RKO (cell line): Measurements from ENCODE around the gene DVL1.

Experiments used
- DNase-seq: peaks from one replicate; pipeline ENCODE4 v3.0.0-alpha.2; 2016; ENCODE audit warnings: low spot score

DVL1 gene

DNA sequence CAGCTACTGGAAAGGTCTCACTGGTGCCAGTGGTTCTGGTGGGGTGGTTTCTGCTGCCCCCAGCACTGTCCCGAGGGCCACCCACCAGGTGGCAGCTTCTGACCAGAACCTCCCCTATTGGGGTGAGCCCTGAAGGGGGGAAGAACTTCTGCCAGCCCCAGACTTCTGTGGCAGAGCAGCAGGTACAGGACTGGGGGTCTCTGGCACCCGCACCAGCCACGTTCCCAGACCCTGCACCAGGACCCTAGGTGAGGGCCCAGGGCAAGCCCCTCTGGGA is 39.2 kb downstream of the DVL1 start:
- DNase-seq, result no peak

- no peak for DNase-seq
These were observed 39.7 kb downstream of the DVL1 start for GRCh38 chr1:1309251-1310108.

- no peak for DNase-seq
These were observed 40.4 kb downstream of the DVL1 start for GRCh38 chr1:1308756-1309250.

GRCh38 chr1:1307923-1308755 is 41.1 kb downstream of the DVL1 start, which contains the start of the genes ACAP3 and PUSL1:
TSS of gene ACAP3 (minus strand) at chr1:1307930. CDS start at chr1:1307815, 115 bp downstream.
TSS of gene PUSL1 (plus strand) at chr1:1308597. CDS start at chr1:1308644, 47 bp downstream.
- peak; percentile 93 for DNase-seq

- DNase-seq, result no peak
These were observed 41.8 kb downstream of the DVL1 start for GRCh38 chr1:1307261-1307922.

DNA sequence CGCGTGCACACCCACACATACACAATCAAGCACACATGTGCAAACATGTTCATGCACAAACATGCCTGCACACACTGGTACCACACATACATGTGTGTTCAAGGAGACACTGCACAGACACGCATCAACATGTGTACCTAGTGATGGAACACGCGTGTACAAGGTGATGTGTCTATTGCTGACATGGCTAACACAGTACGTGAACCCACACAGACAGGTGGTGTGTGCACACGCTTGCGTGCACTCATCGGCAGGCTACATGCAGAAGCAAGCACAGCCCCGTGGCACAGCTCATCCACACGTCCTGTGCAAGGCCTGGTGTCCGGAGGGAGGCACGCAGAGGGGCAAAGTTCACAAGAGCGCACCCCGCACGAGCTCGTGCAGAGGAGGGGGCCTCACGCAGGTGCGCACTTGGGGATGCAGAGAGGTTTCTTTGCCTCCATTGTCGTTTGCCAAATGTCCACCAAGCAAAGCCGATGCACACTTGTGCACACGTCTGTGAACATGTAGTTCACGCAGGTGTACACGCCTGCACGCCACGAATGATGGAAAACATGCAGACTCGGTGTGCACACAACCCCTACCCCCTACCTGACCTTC is 42.5 kb downstream of the DVL1 start:
- no peak for DNase-seq

- DNase-seq, result no peak
These were observed 43.1 kb downstream of the DVL1 start for GRCh38 chr1:1306070-1306660.

DNA sequence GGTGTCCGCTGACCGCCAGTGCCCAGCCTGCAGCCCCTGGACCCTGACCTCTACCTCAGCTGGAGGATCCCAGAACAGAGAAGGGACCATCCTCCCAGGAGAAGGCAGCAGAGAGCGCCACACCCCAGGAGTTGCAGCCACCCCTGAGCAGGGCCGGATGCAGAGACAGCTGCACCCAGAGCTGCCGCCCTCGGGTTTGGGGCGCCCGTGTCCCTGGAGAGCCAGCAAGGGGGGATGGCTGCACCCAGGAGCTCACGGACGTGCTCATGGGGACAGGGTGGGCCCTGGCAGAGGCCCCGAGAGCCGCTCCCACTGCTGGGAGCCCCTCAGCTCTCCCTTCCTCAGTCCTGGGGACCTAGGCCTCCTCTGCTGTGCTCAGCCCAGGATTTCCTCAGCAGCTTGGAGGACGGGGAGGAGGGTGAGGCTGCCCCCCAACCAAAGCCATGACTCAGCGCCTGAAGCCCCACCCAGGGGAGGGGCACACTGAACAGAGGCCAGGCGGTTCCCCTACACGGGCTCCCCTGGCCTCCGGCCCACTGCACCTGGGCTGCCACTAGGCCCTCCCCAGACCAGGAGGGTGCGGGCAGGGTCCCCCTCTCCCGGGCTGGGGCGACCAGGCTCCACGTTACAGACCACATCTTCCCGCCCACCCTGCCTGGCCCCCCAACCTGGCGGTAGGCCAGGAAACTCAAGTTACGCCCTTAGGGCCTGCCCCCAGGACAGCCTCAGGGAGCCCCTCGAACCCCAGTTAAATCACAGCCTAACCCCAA is 43.7 kb downstream of the DVL1 start:
- peak; percentile 68 for DNase-seq

- DNase-seq, result peak; percentile 68
These were observed 44.6 kb downstream of the DVL1 start for GRCh38 chr1:1304331-1305299.

DNA sequence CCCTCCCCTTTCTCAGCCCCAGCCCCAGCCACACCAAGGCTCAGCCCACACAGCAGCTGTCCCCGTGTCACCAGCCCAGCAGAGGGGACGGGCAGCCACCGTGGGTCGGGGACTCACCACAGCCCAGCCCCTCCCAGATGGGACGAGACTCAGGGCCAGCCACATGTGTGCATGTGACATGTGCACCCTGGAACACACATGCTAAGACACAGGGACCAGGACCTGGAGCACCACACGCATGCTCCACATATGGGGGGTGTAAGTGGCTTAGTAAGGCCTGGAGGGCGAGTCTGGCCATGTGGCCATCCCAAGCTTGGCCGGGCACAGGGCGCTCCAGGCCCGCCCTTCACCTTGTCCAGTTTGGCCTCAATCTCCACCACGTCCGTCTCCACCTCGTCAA is 45.5 kb downstream of the DVL1 start:
- DNase-seq, result no peak

- DNase-seq, result no peak
These were observed 46.2 kb downstream of the DVL1 start for GRCh38 chr1:1302951-1303509.

- no peak for DNase-seq
These were observed 47.2 kb downstream of the DVL1 start for GRCh38 chr1:1302006-1302430.

DNA sequence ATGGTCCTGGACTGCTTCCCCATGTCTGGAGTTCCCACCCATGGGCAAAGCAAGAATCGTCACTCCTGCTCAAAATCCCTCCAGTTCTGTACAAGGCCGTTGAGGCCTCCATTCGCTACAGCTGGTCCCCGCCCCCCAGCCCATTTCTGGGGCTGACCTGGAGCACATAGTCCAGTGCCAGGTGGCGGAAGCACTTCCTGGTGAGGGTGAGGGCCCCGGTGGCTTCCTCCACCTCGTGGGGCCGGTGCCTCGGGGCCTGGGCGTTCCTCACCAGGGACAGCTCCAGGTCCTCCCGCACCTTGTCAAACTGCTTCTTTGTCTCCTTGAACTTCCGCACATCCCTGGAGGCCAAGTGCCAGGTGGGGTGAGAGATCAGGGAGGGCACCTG is 48.9 kb downstream of the DVL1 start:
- no peak for DNase-seq

- DNase-seq, result no peak
These were observed 49.4 kb downstream of the DVL1 start for GRCh38 chr1:1299686-1300351.

DNA sequence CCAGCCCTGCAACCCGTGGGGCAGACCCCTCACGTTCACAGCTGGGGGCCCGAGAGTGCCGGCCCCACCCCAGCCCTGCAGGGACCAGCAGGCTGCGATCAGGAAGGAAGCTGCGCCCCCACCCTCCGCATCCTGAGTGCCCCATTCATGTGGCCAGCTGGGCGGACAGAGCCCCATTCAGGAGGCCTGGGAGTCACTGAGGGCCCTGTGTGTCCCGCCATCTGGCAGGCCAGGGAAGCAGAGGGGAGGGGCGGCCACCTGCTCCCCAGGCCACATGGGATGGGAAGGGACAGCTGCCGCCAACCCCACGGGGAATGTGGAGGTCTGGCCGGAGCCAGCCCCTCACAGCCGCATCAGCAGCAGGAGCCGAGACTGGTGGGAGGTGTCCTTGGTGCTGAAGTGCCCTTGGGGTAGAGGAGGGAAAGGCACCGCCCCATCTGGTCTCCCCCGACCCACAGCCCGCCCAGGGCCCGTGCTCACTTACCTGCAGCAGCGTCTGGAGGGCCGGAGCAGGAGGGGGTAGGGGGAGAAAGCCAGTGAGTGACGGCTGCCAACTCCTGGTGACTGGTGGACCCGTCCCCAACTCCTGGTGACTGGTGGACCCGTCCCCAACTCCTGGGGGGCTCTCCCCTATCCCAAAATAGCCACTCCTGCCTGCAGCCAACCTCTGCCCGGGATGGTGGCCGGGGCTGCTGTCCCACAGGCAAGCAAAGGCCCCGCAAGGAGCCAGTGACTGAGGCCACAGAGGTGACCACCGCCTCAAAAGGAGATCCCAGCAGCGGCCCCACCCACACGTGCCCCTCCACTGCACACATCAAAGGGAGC is 50.1 kb downstream of the DVL1 start:
- no peak for DNase-seq

DNA sequence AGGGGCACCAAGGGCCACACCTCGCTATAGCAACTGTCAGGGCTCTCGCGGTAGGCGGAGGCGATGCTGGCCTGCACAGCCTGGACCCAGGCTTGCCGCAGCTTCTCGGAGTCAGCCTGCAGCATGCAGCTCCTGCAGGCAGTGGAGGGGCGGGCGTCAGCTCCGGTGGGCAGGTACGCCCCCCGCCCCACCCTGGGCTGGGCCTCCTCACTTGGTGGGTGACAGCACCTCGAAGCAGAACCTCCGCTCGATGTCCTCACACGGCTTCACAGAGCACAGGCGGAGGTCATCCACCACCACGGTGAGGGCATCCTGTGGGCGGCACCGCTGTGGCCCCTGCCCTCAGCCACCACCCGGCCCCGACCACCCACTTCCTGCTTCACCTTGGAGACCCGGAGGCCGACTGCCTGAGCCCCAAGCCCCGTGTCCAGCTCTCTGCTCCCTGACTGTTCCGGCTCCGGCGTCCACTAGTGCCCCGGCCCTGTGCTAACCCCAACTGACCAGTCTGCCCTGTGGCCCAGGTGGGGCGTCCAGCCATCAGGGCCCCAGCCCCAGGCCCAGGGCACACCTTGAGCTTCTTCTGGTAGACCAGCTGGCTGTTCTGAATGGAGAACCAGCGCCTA is 51.3 kb downstream of the DVL1 start:
- DNase-seq, result no peak
